CD14-positive monocyte (primary cell): ENCODE data around the gene RFFL. TPM values are rescaled to one million over a fixed set of nuclear protein-coding genes. Genes with fewer than 3 reads are reported as not detected.
A peak's percentile ranks its signal among the peaks of the same experiment; 100 is the strongest.

Experiments
- DNase-seq, 3 donors: peaks; one replicate each; pipeline ENCODE4 v3.0.0-alpha.2; 2011 to 2022
- H2AFZ ChIP-seq: 2 replicates; pipeline ENCODE4 v1.6.0; 2012; ENCODE audit warnings: mild to moderate bottlenecking, low read depth, low read length, inconsistent platforms; ENCODE audit not compliant: insufficient read depth, poor library complexity, severe bottlenecking
- H3K27ac ChIP-seq, 2 donors: 1 replicate in 1 of 2; 2 replicates in 1 of 2; pipeline ENCODE4 v1.5.1; 2012 to 2013; ENCODE audit warnings: low read length in 2 of 2, control low read depth in 1 of 2, inconsistent platforms in 1 of 2, low read depth in 1 of 2, mild to moderate bottlenecking in 1 of 2
- H3K27me3 ChIP-seq, 2 donors: one replicate each; pipeline versions ENCODE4 v1.6.0 to v1.6.1; 2011 to 2013; ENCODE audit warnings: low read length in 2 of 2; ENCODE audit not compliant: control insufficient read depth in 2 of 2, insufficient read depth in 2 of 2
- H3K36me3 ChIP-seq, 2 donors: replicated peaks in 1 of 2; 1 replicate in 1 of 2; 2 replicates in 1 of 2; pipeline versions ENCODE4 v1.5.1 to v1.6.1; 2012 to 2013; ENCODE audit warnings: low read length in 2 of 2, control low read depth in 1 of 2, inconsistent platforms in 1 of 2, mild to moderate bottlenecking in 1 of 2; ENCODE audit not compliant: insufficient read depth in 2 of 2, control insufficient read depth in 1 of 2
- H3K4me1 ChIP-seq, 2 donors: 1 replicate in 1 of 2; 2 replicates in 1 of 2; pipeline versions ENCODE4 v1.5.1 to v1.6.1; 2012 to 2013; ENCODE audit warnings: low read length in 2 of 2, control low read depth in 1 of 2, inconsistent platforms in 1 of 2, mild to moderate bottlenecking in 1 of 2, moderate library complexity in 1 of 2; ENCODE audit not compliant: insufficient read depth in 2 of 2, control insufficient read depth in 1 of 2
- H3K4me2 ChIP-seq: replicated peaks from 2 replicates; pipeline ENCODE3; 2012; ENCODE audit warnings: low read length, moderate library complexity, mild to moderate bottlenecking; ENCODE audit not compliant: poor library complexity, severe bottlenecking; ENCODE audit errors: extremely low read depth
- H3K4me3 ChIP-seq, 3 experiments: fragments of 200-600 bp in 1 of 3; sonication (generic) in 1 of 3; replicated peaks in 1 of 3; 1 replicate in 2 of 3; 2 replicates in 1 of 3; pipeline ENCODE4 v1.5.1; 2011 to 2013; ENCODE audit warnings: low read length in 3 of 3, mild to moderate bottlenecking in 3 of 3, control low read depth in 2 of 3, low read depth in 2 of 3, inconsistent platforms in 1 of 3, moderate library complexity in 1 of 3
- H3K79me2 ChIP-seq: 2 replicates; pipeline ENCODE4 v1.6.0; 2012; ENCODE audit warnings: mild to moderate bottlenecking, control low read depth, inconsistent platforms, low read length, moderate library complexity; ENCODE audit not compliant: insufficient read depth
- H3K9ac ChIP-seq: 2 replicates; pipeline ENCODE4 v1.6.0; 2017; ENCODE audit warnings: low read length, mild to moderate bottlenecking; ENCODE audit not compliant: insufficient read depth, poor library complexity, severe bottlenecking
- H3K9me3 ChIP-seq, 2 donors: replicated peaks in 1 of 2; 1 replicate in 1 of 2; 2 replicates in 1 of 2; pipeline versions ENCODE4 v1.5.1 to v1.6.1; 2012 to 2013; ENCODE audit warnings: low read length in 2 of 2, control low read depth in 1 of 2; ENCODE audit not compliant: control insufficient read depth in 1 of 2, insufficient read depth in 1 of 2
- H4K20me1 ChIP-seq: 2 replicates; pipeline ENCODE4 v1.6.0; 2012; ENCODE audit warnings: mild to moderate bottlenecking, low read length, control low read depth, moderate library complexity; ENCODE audit not compliant: insufficient read depth
- H3K27ac Mint-ChIP-seq, 7 donors: one replicate each; pipeline ENCODE4 v1.8.0; 2020; ENCODE audit warnings: mild to moderate bottlenecking in 7 of 7, mixed read lengths in 7 of 7, moderate library complexity in 6 of 7, inconsistent platforms in 2 of 7
- H3K27me3 Mint-ChIP-seq, 3 donors: one replicate each; pipeline ENCODE4 v1.8.0; 2021 to 2022; ENCODE audit warnings: low read depth in 3 of 3, mild to moderate bottlenecking in 3 of 3, mixed read lengths in 3 of 3, moderate library complexity in 3 of 3, inconsistent platforms in 1 of 3
- H3K36me3 Mint-ChIP-seq, 2 donors: one replicate each; pipeline ENCODE4 v1.8.0; 2020; ENCODE audit warnings: mixed read lengths in 2 of 2, inconsistent platforms in 1 of 2, mild to moderate bottlenecking in 1 of 2
- H3K4me1 Mint-ChIP-seq: one replicate; pipeline ENCODE4 v1.8.0; 2020; ENCODE audit warnings: mild to moderate bottlenecking, mixed read lengths
- H3K4me3 Mint-ChIP-seq, 2 donors: one replicate each; pipeline ENCODE4 v1.8.0; 2020; ENCODE audit warnings: mild to moderate bottlenecking in 2 of 2, mixed read lengths in 2 of 2, moderate library complexity in 1 of 2
- H3K9me3 Mint-ChIP-seq, 7 donors: one replicate each; pipeline ENCODE4 v1.8.0; 2020 to 2022; ENCODE audit warnings: mixed read lengths in 7 of 7, mild to moderate bottlenecking in 6 of 7, moderate library complexity in 6 of 7, inconsistent platforms in 2 of 7
- WGBS: methylation state at CpG from one replicate; pipeline ENCODE4 v1.1.5; 2013; ENCODE audit warnings: missing lambda C conversion rate; ENCODE audit not compliant: insufficient coverage; 5-methylcytosine and 5-hydroxymethylcytosine counted together
- intact Hi-C, 2 donors: fragments of 100-400 bp; cut with micrococcal nuclease; formaldehyde crosslinking; loops; one replicate each; pipeline versions ENCODE4 v1.15.0 to v1.15.1; 2023
- polyA plus RNA-seq, 3 donors: library from polyadenylated mRNA; depleted of rRNA in 1 of 3; unstranded in 2 of 3; stranded (reverse) in 1 of 3; fragments of 300-500 nt in 2 of 3; fragments of >200 nt in 1 of 3; fragmentation: Illumina TruSeq in 2 of 3; gene quantifications; 1 replicate in 2 of 3; 2 replicates in 1 of 3; pipeline ENCODE4 v1.2.3, GENCODE V29; 2012 to 2021
- TF ChIP-seq, protein P1 (sequence below): fragments of 200-600 bp; IDR thresholded peaks from one replicate; pipeline ENCODE4 v1.8.0; 2022; ENCODE audit warnings: antibody characterized with exemption, mild to moderate bottlenecking

The RFFL gene
- polyA plus RNA-seq, 3 donors: 16.1 to 25.1 (median 24.7) TPM

DNA sequence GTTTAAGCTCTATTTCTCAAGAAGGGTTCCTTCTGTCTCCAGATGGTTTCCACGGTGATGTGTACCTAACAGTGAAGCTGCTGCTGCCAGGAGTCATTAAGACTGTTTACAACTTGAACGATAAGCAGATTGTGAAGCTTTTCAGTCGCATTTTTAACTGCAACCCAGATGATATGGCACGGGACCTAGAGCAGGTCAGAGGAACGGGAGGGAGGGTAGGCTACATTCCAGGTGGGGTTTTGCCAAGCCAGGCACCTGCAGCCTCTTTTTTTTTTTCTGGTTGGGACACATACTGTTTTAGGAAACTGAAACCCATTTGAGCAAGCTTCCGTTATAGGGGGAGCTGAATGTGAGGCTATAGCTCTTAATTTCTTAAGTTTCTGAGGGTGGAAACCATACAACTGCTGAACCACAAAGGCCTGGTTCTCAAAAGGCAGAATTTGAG lies 72.6 kb downstream of the RFFL start:
- peak in 2 of 3 donors; percentile 14 to 23 for DNase-seq
- Histone ChIP-seq H3K9ac (peak overlapping the region; percentile 38), H3K9me3 (no peaks in the 10 kb centered on the region), H3K4me2 (peak overlapping the region; percentile 15), H3K27me3 (no peaks in the 10 kb centered on the region), H4K20me1 (no peaks in the 10 kb centered on the region), H3K79me2 (no peaks in the 10 kb centered on the region), H3K27ac (peak overlapping the region; percentile 60 to 75), H3K4me1 (peaks cover 36 to 38% of the 10 kb centered on the region in 2 donors), H2AFZ (peak overlapping the region; percentile 43), H3K4me3 (peak overlapping the region in 1 of 3 experiments; percentile 31), H3K36me3 (peaks cover 14 to 96% of the 10 kb centered on the region in 2 donors)
- intact Hi-C loops: no loop called here
- H3K27ac Mint-ChIP-seq: peak overlapping the region; percentile 63 to 92 (median 90)
- peaks cover 67% of the 10 kb centered on the region for H3K4me1 Mint-ChIP-seq
- H3K9me3 Mint-ChIP-seq: peaks cover 0 to 1% (median 0%) of the 10 kb centered on the region in 7 donors
- WGBS: 4% methylated on average over 4 of the region's 6 CpGs
- TF ChIP-seq, protein P1, sequence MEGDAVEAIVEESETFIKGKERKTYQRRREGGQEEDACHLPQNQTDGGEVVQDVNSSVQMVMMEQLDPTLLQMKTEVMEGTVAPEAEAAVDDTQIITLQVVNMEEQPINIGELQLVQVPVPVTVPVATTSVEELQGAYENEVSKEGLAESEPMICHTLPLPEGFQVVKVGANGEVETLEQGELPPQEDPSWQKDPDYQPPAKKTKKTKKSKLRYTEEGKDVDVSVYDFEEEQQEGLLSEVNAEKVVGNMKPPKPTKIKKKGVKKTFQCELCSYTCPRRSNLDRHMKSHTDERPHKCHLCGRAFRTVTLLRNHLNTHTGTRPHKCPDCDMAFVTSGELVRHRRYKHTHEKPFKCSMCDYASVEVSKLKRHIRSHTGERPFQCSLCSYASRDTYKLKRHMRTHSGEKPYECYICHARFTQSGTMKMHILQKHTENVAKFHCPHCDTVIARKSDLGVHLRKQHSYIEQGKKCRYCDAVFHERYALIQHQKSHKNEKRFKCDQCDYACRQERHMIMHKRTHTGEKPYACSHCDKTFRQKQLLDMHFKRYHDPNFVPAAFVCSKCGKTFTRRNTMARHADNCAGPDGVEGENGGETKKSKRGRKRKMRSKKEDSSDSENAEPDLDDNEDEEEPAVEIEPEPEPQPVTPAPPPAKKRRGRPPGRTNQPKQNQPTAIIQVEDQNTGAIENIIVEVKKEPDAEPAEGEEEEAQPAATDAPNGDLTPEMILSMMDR: no peak
- peaks cover 57 to 74% of the 10 kb centered on the region in 2 donors for H3K36me3 Mint-ChIP-seq
- no peaks in the 10 kb centered on the region for H3K27me3 Mint-ChIP-seq
- peak overlapping the region; percentile 61 to 83 for H3K4me3 Mint-ChIP-seq

DNA sequence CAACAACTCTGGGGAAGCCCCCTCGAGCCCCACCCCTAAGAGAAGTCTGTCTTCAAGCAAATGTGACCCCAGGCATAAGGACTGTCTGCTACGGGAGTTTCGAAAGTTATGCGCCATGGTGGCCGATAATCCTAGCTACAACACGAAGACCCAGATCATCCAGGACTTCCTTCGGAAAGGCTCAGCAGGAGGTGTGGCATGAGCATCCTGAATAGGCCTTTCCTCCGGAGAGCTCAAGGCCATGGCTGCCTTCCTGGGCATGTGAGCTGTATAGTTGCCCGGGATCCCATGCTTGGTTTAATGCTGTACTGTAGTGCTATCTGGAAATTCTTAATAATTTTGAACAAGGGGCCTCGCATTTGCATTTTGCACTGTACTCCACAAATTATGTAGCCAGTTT lies 74.0 kb downstream of the RFFL start:
- no peak overlapping the region for H3K4me3 Mint-ChIP-seq
- peaks cover 55 to 76% of the 10 kb centered on the region in 2 donors for H3K36me3 Mint-ChIP-seq
- H3K27me3 Mint-ChIP-seq: peaks cover 0 to 3% (median 0%) of the 10 kb centered on the region in 3 donors
- Histone ChIP-seq H3K9ac (no peak overlapping the region), H3K9me3 (no peaks in the 10 kb centered on the region), H2AFZ (no peak overlapping the region), H3K4me2 (no peak overlapping the region), H3K27me3 (no peaks in the 10 kb centered on the region), H3K4me3 (no peak overlapping the region), H3K79me2 (peaks cover 6% of the 10 kb centered on the region), H3K4me1 (peaks cover 34 to 36% of the 10 kb centered on the region in 2 donors), H3K36me3 (peaks cover 10 to 96% of the 10 kb centered on the region in 2 donors), H4K20me1 (no peaks in the 10 kb centered on the region), H3K27ac (peak overlapping the region in 1 of 2 donors; percentile 21)
- intact Hi-C loops: no loop called here
- no peak overlapping the region for H3K27ac Mint-ChIP-seq
- H3K9me3 Mint-ChIP-seq: peaks cover 0 to 1% (median 0%) of the 10 kb centered on the region in 7 donors
- 95% methylated on average over 8 of the region's 10 CpGs for WGBS
- DNase-seq: no peak
- H3K4me1 Mint-ChIP-seq: peaks cover 63% of the 10 kb centered on the region
- TF ChIP-seq, protein P1: no peak
